Fibroblast of mammary gland (primary cell): Measurements from ENCODE around the gene PTN.

Source experiments
- DNase-seq: peaks from one replicate; pipeline ENCODE4 v3.0.0-alpha.2; 2010; ENCODE audit warnings: low read depth
- H3K4me3 ChIP-seq: 2 replicates; pipeline ENCODE4 v1.5.1; 2011; ENCODE audit warnings: low read depth, mild to moderate bottlenecking, low read length, moderate library complexity; ENCODE audit not compliant: control insufficient read depth
- CTCF ChIP-seq: conservative IDR thresholded peaks from 2 replicates; pipeline ENCODE4 v1.5.1; 2011; ENCODE audit warnings: low read depth, low read length, inconsistent platforms; ENCODE audit not compliant: control insufficient read depth, insufficient read depth

The PTN gene

GRCh38 chr7:137328373-137329120 lies 15.0 kb downstream of the PTN start:
- H3K4me3 ChIP-seq, result no peak overlapping the region
- peak; percentile 7 for DNase-seq
- TF ChIP-seq CTCF, result no peak

- TF ChIP-seq CTCF, result no peak
- DNase-seq, result no peak
- no peak overlapping the region for H3K4me3 ChIP-seq
These were observed 17.6 kb downstream of the PTN start for GRCh38 chr7:137325927-137326326.

- no peak for TF ChIP-seq CTCF
- H3K4me3 ChIP-seq, result no peak overlapping the region
- no peak for DNase-seq
These were observed 18.5 kb downstream of the PTN start for GRCh38 chr7:137324796-137325696.

- no peak for DNase-seq
- H3K4me3 ChIP-seq, result no peak overlapping the region
- no peak for TF ChIP-seq CTCF
These were observed 26.7 kb downstream of the PTN start for GRCh38 chr7:137316648-137317353.

GRCh38 chr7:137313201-137313600 lies 30.3 kb downstream of the PTN start:
- TF ChIP-seq CTCF, result no peak
- H3K4me3 ChIP-seq, result no peak overlapping the region
- DNase-seq, result peak; percentile 6

GRCh38 chr7:137306748-137307147 lies 36.8 kb downstream of the PTN start:
- no peak overlapping the region for H3K4me3 ChIP-seq
- no peak for DNase-seq
- no peak for TF ChIP-seq CTCF
